Kidney epithelial cell (primary cell): ENCODE measurements around the gene AMZ1. TPM values are rescaled to one million over a fixed set of nuclear protein-coding genes. Genes with fewer than 3 reads are reported as not detected.

Experiments used
- DNase-seq: peaks from one replicate; pipeline ENCODE4 v3.0.0-alpha.2; 2010; ENCODE audit warnings: low read depth
- H3K27me3 ChIP-seq: 2 replicates; pipeline ENCODE4 v1.6.0; 2011; ENCODE audit warnings: low read length; ENCODE audit not compliant: control insufficient read depth, insufficient read depth
- H3K36me3 ChIP-seq: 2 replicates; pipeline ENCODE4 v1.5.1; 2011; ENCODE audit warnings: low read length; ENCODE audit not compliant: control insufficient read depth, insufficient read depth
- H3K4me3 ChIP-seq: 2 replicates; pipeline ENCODE4 v1.5.1; 2011; ENCODE audit warnings: low read depth, mild to moderate bottlenecking, control low read depth, low read length
- CTCF ChIP-seq: IDR thresholded peaks from 2 replicates; pipeline ENCODE4 v1.5.1; 2011; ENCODE audit warnings: mild to moderate bottlenecking, moderate library complexity, low read length, control low read depth, inconsistent platforms; ENCODE audit not compliant: insufficient read depth, poor library complexity, severe bottlenecking
- total RNA-seq: library from RNA; depleted of rRNA; stranded (reverse); fragments of >200 nt; gene quantifications from 2 replicates; pipeline ENCODE4 v1.2.3, GENCODE V29; 2015

AMZ1 gene
- total RNA-seq, 1 donor from 2014 or later = 2.8 TPM

DNA sequence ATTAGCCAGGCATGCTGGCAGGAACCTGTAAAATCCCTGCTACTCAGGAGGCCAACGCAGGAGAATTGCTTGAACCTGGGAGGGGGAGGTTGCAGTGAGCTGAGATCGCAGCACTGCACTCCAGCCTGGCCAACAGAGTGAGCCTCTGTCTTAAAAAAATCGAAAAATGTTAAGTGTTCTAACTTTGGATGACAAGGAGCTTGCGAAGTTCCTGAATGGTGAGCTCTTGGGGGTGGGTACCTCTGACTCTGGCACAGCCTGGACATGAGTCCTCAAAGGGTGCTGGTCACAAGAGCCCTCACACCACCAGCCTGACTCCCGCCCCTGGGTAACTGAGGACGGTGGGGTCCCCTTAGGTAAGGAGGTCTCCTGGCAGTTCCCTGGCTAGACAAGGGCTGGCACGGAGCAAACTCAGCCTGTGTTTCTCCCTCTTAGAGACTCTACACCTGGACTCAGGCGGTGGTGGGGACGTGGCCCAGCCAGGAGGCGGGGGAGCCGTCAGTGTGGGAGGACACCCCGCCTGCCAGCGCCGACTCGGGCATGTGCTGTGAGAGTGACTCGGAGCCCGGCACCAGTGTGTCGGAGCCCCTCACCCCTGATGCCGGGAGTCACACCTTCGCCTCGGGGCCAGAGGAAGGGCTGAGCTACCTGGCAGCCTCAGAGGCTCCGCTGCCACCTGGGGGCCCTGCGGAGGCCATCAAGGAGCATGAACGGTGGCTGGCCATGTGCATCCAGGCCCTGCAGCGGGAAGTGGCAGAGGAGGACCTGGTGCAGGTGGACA lies 24.1 kb downstream of the AMZ1 start:
- peaks cover 2% of the 10 kb centered on the region for H3K27me3 ChIP-seq
- no peaks in the 10 kb centered on the region for H3K36me3 ChIP-seq
- no peak for TF ChIP-seq CTCF
- DNase-seq = no peak
- no peak overlapping the region for H3K4me3 ChIP-seq

DNA sequence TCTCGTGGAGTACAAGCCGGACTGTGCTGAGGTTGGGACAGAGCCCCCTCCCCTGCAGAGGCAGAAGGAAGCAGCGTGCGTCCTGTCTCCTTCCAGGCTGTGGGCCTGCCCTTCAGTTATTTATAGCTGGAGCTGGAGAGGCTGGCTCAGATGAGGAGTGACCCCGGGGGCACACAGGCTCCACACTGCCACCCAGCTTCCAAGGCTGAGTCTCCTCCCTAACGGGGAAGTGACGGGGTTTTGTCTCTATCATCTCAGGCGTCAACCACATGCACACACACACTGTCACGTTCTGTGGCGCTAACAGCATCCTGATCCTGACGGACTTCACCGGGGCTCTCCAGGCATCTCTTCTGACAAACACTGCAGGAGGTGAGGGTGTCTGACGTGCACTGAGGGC lies 25.4 kb downstream of the AMZ1 start:
- DNase-seq = no peak
- no peak for TF ChIP-seq CTCF
- H3K27me3 ChIP-seq = peaks cover 2% of the 10 kb centered on the region
- H3K36me3 ChIP-seq = no peaks in the 10 kb centered on the region
- no peak overlapping the region for H3K4me3 ChIP-seq

GRCh38 chr7:2713978-2714377 lies 26.0 kb downstream of the AMZ1 start:
- no peak for DNase-seq
- no peak overlapping the region for H3K4me3 ChIP-seq
- peaks cover 2% of the 10 kb centered on the region for H3K27me3 ChIP-seq
- H3K36me3 ChIP-seq = no peaks in the 10 kb centered on the region
- no peak for TF ChIP-seq CTCF

DNA sequence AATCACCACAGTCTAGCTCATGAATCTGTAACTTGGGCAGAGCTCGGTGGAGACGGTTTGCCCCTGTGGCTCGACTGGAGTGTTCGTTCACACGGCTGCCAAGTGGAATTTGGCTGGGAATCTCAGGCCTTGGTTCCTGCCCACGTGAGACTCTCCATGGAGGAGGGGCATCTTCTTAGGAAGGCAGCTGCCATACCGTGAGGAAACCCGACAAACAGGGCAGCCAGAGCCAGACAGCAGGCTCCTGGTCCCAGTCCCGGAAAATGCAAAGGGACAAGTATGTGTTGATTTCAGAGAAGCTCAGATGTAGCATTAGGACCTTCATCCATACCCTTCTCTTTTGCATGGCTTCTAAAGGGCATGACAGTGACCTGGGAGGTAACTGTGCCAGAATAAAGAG lies 26.6 kb downstream of the AMZ1 start:
- TF ChIP-seq CTCF = no peak
- peaks cover 2% of the 10 kb centered on the region for H3K27me3 ChIP-seq
- H3K4me3 ChIP-seq = no peak overlapping the region
- DNase-seq = no peak
- no peaks in the 10 kb centered on the region for H3K36me3 ChIP-seq

DNA sequence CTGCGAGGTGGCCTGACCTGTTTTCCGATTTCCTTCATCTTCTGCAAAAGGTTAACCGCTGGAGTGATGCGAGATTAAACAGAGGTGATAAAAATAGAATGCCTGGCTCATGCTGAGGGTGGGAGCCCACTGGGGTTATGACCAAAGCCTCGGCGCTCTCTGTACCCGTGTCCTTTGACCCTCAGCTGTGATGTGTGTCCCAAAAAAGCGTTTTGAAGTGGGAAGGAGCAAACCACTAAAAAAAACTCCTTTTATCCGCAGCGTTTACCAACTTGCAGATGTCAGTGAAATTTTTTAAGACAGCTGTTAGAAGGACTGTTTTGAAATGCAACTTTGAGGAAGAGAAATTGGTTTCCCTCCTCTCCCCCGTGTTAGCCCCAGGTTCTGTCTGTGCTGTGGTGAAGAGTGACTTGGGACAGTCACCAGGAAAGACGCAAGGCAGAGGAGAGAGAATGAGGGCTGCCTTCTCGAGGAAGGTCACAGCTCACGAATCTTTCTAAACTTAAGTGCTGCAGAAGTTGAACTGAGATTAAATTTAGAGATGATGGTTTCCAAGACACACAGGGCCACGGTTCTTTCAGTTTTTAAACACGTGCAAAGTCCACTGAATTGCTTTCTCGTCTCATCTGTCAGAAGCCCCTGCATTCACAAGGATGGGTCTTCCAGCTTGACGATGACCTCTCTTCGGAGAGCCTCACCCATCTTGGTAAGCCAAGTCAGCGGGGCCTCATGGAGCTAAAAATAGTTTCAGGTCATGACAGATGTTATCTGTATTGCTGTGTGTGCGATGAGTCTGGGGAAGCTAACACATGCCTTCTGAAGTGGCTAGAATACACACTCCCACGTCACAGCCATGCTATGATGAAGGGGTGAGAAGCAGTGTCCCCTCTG lies 27.6 kb downstream of the AMZ1 start:
- H3K36me3 ChIP-seq = no peaks in the 10 kb centered on the region
- TF ChIP-seq CTCF = no peak
- no peak for DNase-seq
- no peak overlapping the region for H3K4me3 ChIP-seq
- peaks cover 1% of the 10 kb centered on the region for H3K27me3 ChIP-seq
